Right cardiac atrium (tissue), 5 donors: ENCODE results near the gene KRT27. TPM values are rescaled to one million over a fixed set of nuclear protein-coding genes. Genes with fewer than 3 reads are reported as not detected.
A peak's percentile ranks its signal among the peaks of the same experiment; 100 is the strongest.

Source experiments
- ATAC-seq, 2 donors: fragments of 200-7000 bp; cut with Tn5 transposase; one replicate each; pipeline versions ENCODE4 v1.8.0 to v1.9.1; 2020; ENCODE audit warnings: moderate library complexity in 2 of 2, mild to moderate bottlenecking in 1 of 2
- DNase-seq, 3 donors: peaks; one replicate each; pipeline ENCODE4 v3.0.0-alpha.2; 2020
- H3K27ac ChIP-seq: one replicate; pipeline ENCODE4 v1.5.1; 2013; ENCODE audit warnings: mild to moderate bottlenecking, low read length, control low read depth, moderate library complexity
- H3K27me3 ChIP-seq: one replicate; pipeline ENCODE4 v1.6.1; 2013; ENCODE audit not compliant: control insufficient read depth, insufficient read depth
- H3K4me1 ChIP-seq: one replicate; pipeline ENCODE4 v1.6.1; 2013; ENCODE audit warnings: low read length; ENCODE audit not compliant: control insufficient read depth, insufficient read depth
- H3K4me3 ChIP-seq: one replicate; pipeline ENCODE4 v1.5.1; 2013; ENCODE audit warnings: low read length, control low read depth
- H3K9me3 ChIP-seq: one replicate; pipeline ENCODE4 v1.6.1; 2013; ENCODE audit warnings: low read length; ENCODE audit not compliant: control insufficient read depth
- WGBS: extraction: QIAGEN DNeasy Blood & Tissue Kit; methylation state at CpG from one replicate; pipeline ENCODE4 v1.1.7; 2013; 5-methylcytosine and 5-hydroxymethylcytosine counted together
- intact Hi-C, 4 donors: fragments of 100-400 bp; cut with DNase I; formaldehyde crosslinking; loops; one replicate each; pipeline versions ENCODE4 v1.11.0 to v1.14.0; 2022 to 2023
- polyA plus RNA-seq: library from polyadenylated mRNA; stranded (reverse); fragments of 200-250 nt; gene quantifications from one replicate; pipeline ENCODE4 v1.2.3, GENCODE V29; 2013
- total RNA-seq, 4 donors: library from RNA; stranded (reverse); fragmentation: NEBNext Ultra II Directional; extraction: Animal tissue kit (Norgen Biotek cat#: 25700); gene quantifications; one replicate each; pipeline ENCODE4 v1.2.1, GENCODE V29; 2021
- donor health status: healthy with polysubstance abuse.
- donor health status: DM: no; HTN: yes; CAD: no.
- donor health status: DM: no; HTN: no; CAD: no.
- donor health status: DM: no; HTN: yes; CAD: no; lungs with severe emphysema.
- donor health status: DM: yes; HTN: yes; CAD: no.

The KRT27 gene
- total and polyA plus RNA-seq, 5 donors = 0.21 to 0.43 TPM; not detected in 3

DNA sequence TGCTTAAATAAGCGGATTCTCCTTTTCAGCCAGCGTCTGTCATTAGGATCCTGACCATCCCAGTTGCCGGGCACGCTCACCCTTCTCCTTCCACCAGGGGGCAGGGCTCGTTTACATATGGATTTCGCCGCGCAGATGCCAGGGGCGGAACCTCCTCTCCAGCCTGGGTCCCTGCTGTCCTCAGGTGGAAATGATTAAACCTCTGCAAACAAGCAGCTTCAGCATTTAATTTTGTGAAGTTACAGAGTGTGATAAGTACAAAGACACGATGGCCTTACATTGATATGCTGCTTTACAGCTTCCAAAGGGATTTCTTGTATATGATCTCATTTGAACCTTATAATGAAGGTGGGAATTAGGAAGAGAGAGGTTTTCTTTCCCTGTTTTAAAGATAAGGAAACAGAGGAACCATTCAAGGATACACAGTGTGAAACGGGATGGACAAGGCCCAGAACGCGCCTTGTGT is 21.3 kb upstream of the KRT27 start:
- H3K4me1 ChIP-seq = no peaks in the 10 kb centered on the region
- intact Hi-C loops = loop anchor here in 2 of 4 donors (10.0 kb wide), 1 partner anchor 861 kb away; no protein-coding TSS in a partner anchor

DNA sequence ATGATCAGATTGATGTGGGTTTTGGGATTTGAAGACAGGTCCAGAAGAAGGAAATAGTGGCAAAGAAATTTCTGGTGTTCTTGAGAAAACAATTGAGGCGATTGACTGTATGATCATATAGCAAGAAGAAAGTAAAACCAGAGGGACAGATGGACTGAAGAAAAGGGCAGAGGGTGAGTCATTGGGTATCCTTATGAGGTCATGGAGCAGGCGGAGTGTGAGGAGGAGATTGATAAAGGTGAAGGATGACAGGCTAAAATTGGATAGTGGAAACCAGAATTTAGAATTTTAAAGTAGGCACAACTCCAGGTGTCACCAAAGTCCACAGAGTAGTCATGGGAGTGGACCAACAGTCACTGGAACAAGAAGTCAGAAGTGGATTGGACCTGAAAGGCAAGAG is 18.8 kb upstream of the KRT27 start:
- Histone ChIP-seq H3K9me3 (no peaks in the 10 kb centered on the region), H3K4me3 (no peak overlapping the region), H3K4me1 (no peaks in the 10 kb centered on the region), H3K27ac (no peak overlapping the region), H3K27me3 (peaks cover 2% of the 10 kb centered on the region)
- intact Hi-C loops = loop anchor here in 2 of 4 donors (10.0 kb wide), 1 partner anchor 864 kb away; no protein-coding TSS in a partner anchor
- 65% methylated on average over 2 of the region's 2 CpGs for WGBS
- no peak for ATAC-seq
- DNase-seq = no peak

More for the DNA sequence above, 21.3 kb upstream of the KRT27 start:
- ATAC-seq (peak; percentile 88), DNase-seq (peak; percentile 73 to 91 (median 87))
- Histone ChIP-seq H3K4me3 (no peak overlapping the region), H3K27ac (no peak overlapping the region), H3K9me3 (no peaks in the 10 kb centered on the region), H3K27me3 (peaks cover 2% of the 10 kb centered on the region)
- WGBS = 12% methylated on average over 13 of the region's 13 CpGs

DNA sequence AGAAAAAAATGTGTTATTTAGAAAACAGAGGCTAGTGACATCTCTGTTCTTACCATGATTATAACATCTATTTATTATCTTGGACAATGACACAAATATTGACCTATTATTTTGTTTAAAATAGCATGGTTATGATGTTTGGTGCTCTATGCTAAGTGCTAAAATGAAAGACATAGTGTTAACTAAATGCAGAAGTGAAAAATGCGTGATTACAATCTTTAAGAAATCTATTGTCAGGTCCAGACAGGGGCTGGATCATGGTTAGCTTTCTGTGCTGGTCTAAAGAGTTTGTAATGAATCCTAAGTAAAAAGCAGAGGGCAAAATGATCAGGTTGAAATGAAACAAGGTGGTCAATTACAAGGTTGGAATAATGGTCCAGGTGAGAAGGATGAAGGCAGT is 18.0 kb upstream of the KRT27 start:
- H3K9me3 ChIP-seq = no peaks in the 10 kb centered on the region
- H3K4me3 ChIP-seq = no peak overlapping the region
- WGBS = 74% methylated on average over 1 of the region's 1 CpG
- H3K4me1 ChIP-seq = no peaks in the 10 kb centered on the region
- H3K27me3 ChIP-seq = peaks cover 2% of the 10 kb centered on the region
- intact Hi-C loops = loop anchor here in 2 of 4 donors (10.0 kb wide), 1 partner anchor 864 kb away; no protein-coding TSS in a partner anchor
- DNase-seq = no peak
- H3K27ac ChIP-seq = no peak overlapping the region
- ATAC-seq = no peak

DNA sequence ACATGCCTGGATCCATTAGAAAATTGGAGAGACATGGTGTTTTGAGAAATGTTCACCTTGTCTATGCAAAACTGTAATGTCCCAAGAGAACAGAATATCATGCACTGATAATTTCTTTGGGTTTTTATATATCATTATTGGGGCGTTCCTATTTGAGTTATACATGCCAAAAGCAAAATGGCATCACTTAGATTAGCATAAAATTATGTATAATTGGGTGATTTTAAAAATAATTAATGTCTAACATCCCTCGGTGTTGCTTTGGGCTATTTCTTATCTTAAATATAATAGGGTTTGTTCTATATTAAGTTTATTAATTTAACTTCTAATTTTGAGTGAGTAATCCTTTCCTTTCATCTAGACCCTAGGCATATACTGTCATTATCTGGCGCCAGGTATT is 17.5 kb upstream of the KRT27 start, which contains the start of gene KRT28:
KRT28 (minus strand) TSS at position 101 of the 400 bp plus-strand sequence; CDS start at position 35, 66 bp downstream.
- intact Hi-C loops = loop anchor here in 2 of 4 donors (10.0 kb wide), 2 partner anchors 185 to 865 kb away; no protein-coding TSS in a partner anchor
- H3K4me3 ChIP-seq = no peak within 1 kb of the TSS
- H3K4me1 ChIP-seq = no peaks in the 10 kb centered on the region
- no peaks in the 10 kb centered on the region for H3K9me3 ChIP-seq
- WGBS = 74% methylated on average over 3 of the region's 3 CpGs
- DNase-seq (no peak), ATAC-seq (no peak)
- H3K27ac ChIP-seq = no peak within 1 kb of the TSS
- H3K27me3 ChIP-seq = peaks cover 2% of the 10 kb centered on the region

DNA sequence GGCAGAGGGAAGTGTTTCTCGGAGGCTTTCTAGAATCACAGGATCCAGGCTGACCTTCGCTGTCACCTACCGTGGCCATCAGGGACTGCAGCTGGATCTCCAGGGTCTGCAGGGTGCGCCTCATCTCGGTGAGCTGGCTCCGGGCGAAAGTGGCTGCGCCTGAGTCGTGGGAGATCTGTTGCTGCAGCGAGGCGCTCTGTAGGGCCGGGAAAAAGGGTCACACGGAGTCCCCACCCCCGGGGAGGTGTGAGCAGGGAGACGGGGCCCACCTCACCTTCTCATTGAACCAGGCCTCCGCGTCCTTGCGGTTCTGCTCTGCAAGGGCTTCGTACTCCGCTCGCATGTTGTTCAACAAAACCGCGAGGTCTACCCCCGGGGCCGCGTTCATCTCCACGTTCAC is 14.5 kb upstream of the KRT27 start:
- Histone ChIP-seq H3K9me3 (no peaks in the 10 kb centered on the region), H3K27me3 (peaks cover 2% of the 10 kb centered on the region), H3K27ac (no peak overlapping the region), H3K4me1 (no peaks in the 10 kb centered on the region), H3K4me3 (no peak overlapping the region)
- DNase-seq (peak in 1 of 3 donors; percentile 39), ATAC-seq (no peak)
- intact Hi-C loops = loop anchor here in 1 of 4 donors (10.0 kb wide), 1 partner anchor 182 kb away; no protein-coding TSS in a partner anchor
- 68% methylated on average over 27 of the region's 27 CpGs for WGBS

DNA sequence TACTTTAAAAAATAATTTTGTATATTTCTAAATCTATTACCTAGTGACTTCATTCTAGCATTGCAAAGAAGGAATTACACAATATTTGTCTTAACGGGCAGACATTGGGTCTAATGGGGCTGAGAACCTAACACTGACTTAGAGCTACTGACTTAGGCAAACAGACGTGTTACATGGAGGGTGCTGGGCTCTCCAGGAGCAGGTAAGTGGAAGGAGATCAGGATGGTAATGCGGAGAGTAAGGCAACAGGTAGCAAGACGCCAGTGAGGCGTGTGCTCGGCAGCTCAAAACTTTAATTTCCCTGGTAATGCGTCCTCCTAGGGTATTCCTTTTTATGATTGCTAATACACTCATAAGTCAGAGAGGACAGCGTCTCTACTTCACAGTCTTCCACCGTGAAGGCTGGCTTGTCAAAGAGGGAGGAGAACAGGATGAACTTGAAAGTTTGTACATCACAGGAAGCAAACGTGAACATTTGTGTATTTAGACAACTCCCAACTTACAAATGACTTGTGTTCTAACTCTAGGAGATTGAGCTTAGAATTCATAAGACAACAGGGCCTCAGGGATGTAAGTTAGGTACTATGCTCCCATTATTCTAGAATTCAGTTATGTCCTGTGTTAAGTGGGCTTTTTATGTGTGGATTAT is 12.8 kb upstream of the KRT27 start:
- no peak for ATAC-seq
- intact Hi-C loops = loop anchor here in 1 of 4 donors (10.0 kb wide), 1 partner anchor 180 kb away; no protein-coding TSS in a partner anchor
- H3K27me3 ChIP-seq = no peaks in the 10 kb centered on the region

DNA sequence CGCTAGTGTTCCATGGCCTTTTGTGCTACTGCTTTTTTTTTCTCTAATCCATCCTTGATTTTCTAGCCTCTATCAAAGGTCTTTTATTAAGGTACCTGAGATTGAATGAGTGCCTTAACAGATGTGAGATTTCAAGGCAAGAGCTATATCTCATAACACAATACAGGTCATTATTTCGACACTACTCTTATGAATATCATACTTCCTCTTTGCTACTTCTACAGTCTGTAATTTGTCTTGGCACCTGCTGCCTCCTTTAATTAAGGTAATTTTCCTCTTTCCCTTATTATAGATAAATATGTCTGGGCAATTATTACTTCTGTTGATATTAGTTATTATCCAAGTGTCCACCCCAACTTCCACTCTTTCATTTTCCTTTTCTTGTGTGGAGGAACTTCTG is 12.1 kb upstream of the KRT27 start:
- Histone ChIP-seq H3K27ac (no peak overlapping the region), H3K27me3 (no peaks in the 10 kb centered on the region), H3K9me3 (no peaks in the 10 kb centered on the region), H3K4me1 (no peaks in the 10 kb centered on the region), H3K4me3 (no peak overlapping the region)
- intact Hi-C loops = loop anchor here in 3 of 4 donors (5.0 to 10.0 kb wide), 3 partner anchors 172 to 180 kb away; no protein-coding TSS in a partner anchor
- no peak for ATAC-seq
- DNase-seq = no peak
- 87% methylated on average over 2 of the region's 2 CpGs for WGBS

More for the DNA sequence above, 12.8 kb upstream of the KRT27 start:
- no peaks in the 10 kb centered on the region for H3K4me1 ChIP-seq
- no peak for DNase-seq
- 82% methylated on average over 10 of the region's 10 CpGs for WGBS
- H3K27ac ChIP-seq = no peak overlapping the region
- H3K9me3 ChIP-seq = no peaks in the 10 kb centered on the region
- no peak overlapping the region for H3K4me3 ChIP-seq

DNA sequence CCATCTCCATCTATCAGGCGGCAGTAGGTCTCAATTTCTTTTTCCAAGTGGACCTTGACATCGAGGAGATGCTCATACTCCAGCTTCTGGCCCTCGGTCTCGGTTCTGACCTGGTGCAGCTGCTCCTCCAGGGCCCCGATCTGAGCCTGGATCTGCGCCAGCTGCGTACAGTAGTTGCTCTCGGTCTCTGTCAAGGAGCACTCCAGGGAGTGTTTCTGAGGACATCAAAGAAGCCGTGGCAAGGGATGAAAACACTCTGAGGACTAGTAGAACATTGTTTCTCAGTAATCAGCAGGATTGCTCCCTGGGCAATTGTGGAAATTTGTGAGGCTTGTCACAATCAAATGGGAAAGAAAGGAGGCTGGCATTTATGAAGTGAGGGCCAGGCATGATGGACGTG is 11.5 kb upstream of the KRT27 start:
- intact Hi-C loops = loop anchor here in 3 of 4 donors (5.0 to 10.0 kb wide), 3 partner anchors 172 to 179 kb away; no protein-coding TSS in a partner anchor
- H3K27me3 ChIP-seq = no peaks in the 10 kb centered on the region
- 62% methylated on average over 10 of the region's 10 CpGs for WGBS

DNA sequence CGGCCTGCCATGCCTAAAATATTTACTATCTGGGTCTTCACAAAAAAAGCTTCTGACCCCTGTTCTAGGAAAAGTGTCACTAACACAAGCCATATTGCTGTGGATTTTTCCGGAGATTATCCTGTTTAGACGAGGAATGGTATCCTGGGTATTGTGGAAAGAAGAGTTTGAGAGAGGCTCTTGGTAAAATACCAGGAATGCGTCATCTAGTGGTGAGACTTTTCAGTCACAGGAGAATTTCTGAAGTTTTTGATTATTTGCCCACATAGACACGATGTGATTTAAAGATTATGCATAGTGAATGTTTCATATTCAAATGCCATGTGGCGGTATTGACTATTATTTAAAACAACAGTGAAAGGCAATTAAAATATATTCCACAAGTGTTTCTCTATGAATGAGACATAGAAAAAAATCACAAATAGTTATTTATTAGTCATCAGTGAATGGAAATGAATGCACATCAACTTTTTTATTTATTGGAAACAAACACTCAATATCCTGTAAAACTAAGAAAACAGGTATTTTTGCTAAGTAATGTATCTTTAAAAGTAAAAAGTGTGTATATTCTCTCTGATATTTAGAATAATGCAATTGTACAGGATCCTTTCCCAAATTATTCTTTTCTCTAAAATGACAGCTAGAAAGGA is 9.6 kb upstream of the KRT27 start:
- H3K27ac ChIP-seq = no peak overlapping the region
- peak; percentile 60 to 72 for ATAC-seq

More for the DNA sequence above, 11.5 kb upstream of the KRT27 start:
- ATAC-seq (no peak), DNase-seq (peak in 1 of 3 donors; percentile 42)
- Histone ChIP-seq H3K9me3 (no peaks in the 10 kb centered on the region), H3K27ac (no peak overlapping the region), H3K4me3 (no peak overlapping the region), H3K4me1 (no peaks in the 10 kb centered on the region)

DNA sequence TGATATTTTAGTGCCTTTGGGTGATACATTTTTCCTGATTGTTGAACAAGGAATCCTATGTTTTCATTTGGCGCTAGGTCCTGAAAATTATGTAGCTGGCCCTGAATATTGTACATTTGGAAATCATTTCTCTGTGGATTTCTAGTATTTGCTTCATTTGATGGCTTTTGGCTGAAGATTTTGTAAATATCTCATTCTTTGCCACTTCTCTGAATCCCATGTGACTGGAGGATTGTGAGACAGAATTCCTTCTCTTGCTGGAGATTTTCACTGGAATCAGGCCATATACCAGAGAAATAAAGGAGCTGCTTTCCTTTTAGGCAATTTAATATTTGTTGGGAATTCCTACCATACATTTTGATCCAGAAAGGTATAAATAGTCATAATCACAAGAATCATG is 8.8 kb upstream of the KRT27 start:
- H3K4me1 ChIP-seq = no peaks in the 10 kb centered on the region
- intact Hi-C loops = loop anchor here in 3 of 4 donors (5.0 to 10.0 kb wide), 3 partner anchors 169 to 176 kb away; no protein-coding TSS in a partner anchor
- no peaks in the 10 kb centered on the region for H3K27me3 ChIP-seq
- ATAC-seq = peak; percentile 51 to 68
- DNase-seq = no peak
- H3K4me3 ChIP-seq = no peak overlapping the region
- no peaks in the 10 kb centered on the region for H3K9me3 ChIP-seq
- 53% methylated on average over 1 of the region's 1 CpG for WGBS
- H3K27ac ChIP-seq = no peak overlapping the region

More for the DNA sequence above, 9.6 kb upstream of the KRT27 start:
- H3K4me3 ChIP-seq = no peak overlapping the region
- intact Hi-C loops = loop anchor here in 3 of 4 donors (5.0 to 10.0 kb wide), 3 partner anchors 170 to 177 kb away; no protein-coding TSS in a partner anchor
- H3K9me3 ChIP-seq = no peaks in the 10 kb centered on the region
- no peak for DNase-seq
- WGBS = 27% methylated on average over 6 of the region's 6 CpGs
- H3K27me3 ChIP-seq = no peaks in the 10 kb centered on the region
- no peaks in the 10 kb centered on the region for H3K4me1 ChIP-seq
